K562 (cell line): ENCODE measurements around the gene ACTN3. TPM values are rescaled to one million over a fixed set of nuclear protein-coding genes. Genes with fewer than 3 reads are reported as not detected.

Experiments used
- ATAC-seq: fragments of 200-7000 bp; cut with Tn5 transposase; 3 replicates; pipeline ENCODE4 v1.9.1; 2020; ENCODE audit warnings: moderate library complexity
- BruUV-seq: library from RNA; stranded (reverse); fragments of 400-500 nt; replicated peaks from 2 replicates; lab custom pipeline; 2021; lab: Mats Ljungman, UMichigan
- CTCF ChIA-PET: fragments of 300-600 bp; formaldehyde crosslinking; extraction: SDS; loops from one replicate; lab custom pipeline; 2021; ENCODE audit warnings: low intra/inter-chr PET ratio; lab: Yijun Ruan, JAX
- POLR2A ChIA-PET: fragments of 300-600, 350-650 bp; sonication (Branson Sonifier 250); formaldehyde crosslinking; extraction: SDS; loops from one replicate; lab custom pipeline; 2021; ENCODE audit warnings: antibody characterized with exemption, inconsistent platforms; lab: Yijun Ruan, JAX
- DNase-seq, 4 experiments: peaks; one replicate each; pipeline versions ENCODE4 v3.0.0 to v3.0.0-alpha.2; 2011 to 2018; ENCODE audit warnings: low spot score in 3 of 4, mixed read lengths in 3 of 4; ENCODE audit errors: extremely low read depth in 1 of 4
- FAIRE-seq: peaks from 2 replicates; lab custom pipeline; 2011; peaks lifted over from hg19 to GRCh38; lab: Jason Lieb, UNC
- H2AFZ ChIP-seq: 2 replicates; pipeline ENCODE4 v1.6.0; 2011; ENCODE audit warnings: low read depth, low read length, control low read depth, inconsistent platforms
- H3K27ac ChIP-seq: fragments of 200-600 bp; 3 replicates; pipeline ENCODE4 v1.8.0; 2011; ENCODE audit warnings: low read depth, mild to moderate bottlenecking, control low read depth, inconsistent platforms, low read length, moderate library complexity, mixed read lengths; ENCODE audit errors: extremely low read depth
- H3K27me3 ChIP-seq, 2 experiments: fragments of 300-600 bp in 1 of 2; 2 replicates in 1 of 2; 3 replicates in 1 of 2; pipeline versions ENCODE4 v1.6.0 to v1.8.0; 2011; ENCODE audit warnings: inconsistent platforms in 2 of 2, low read length in 2 of 2, mild to moderate bottlenecking in 1 of 2, mixed read lengths in 1 of 2, moderate library complexity in 1 of 2; ENCODE audit not compliant: control insufficient read depth in 2 of 2, insufficient read depth in 2 of 2
- H3K36me3 ChIP-seq: fragments of 300-600 bp; 3 replicates; pipeline ENCODE4 v1.8.0; 2011; ENCODE audit warnings: mild to moderate bottlenecking, low read length, inconsistent platforms; ENCODE audit not compliant: control insufficient read depth, insufficient read depth
- H3K4me1 ChIP-seq, 2 experiments: fragments of 200-600 bp in 1 of 2; replicated peaks in 1 of 2; 2 replicates in 1 of 2; 3 replicates in 1 of 2; pipeline versions ENCODE4 v1.5.1 to v1.8.0; 2011; ENCODE audit warnings: inconsistent platforms in 2 of 2, low read length in 2 of 2, mild to moderate bottlenecking in 1 of 2, mixed read lengths in 1 of 2, moderate library complexity in 1 of 2; ENCODE audit not compliant: control insufficient read depth in 2 of 2, insufficient read depth in 2 of 2
- H3K4me2 ChIP-seq: 2 replicates; pipeline ENCODE4 v1.6.1; 2011; ENCODE audit warnings: low read length, control low read depth, inconsistent platforms, mixed read lengths; ENCODE audit not compliant: insufficient read depth
- H3K4me3 ChIP-seq: fragments of 200-600 bp; sonication (generic), shearing (Covaris generic); 2 replicates; pipeline ENCODE4 v1.5.1; 2016; ENCODE audit warnings: control low read depth, inconsistent platforms
- H3K79me2 ChIP-seq: fragments of 200-600 bp; 3 replicates; pipeline ENCODE4 v1.8.0; 2011; ENCODE audit warnings: low read length, inconsistent platforms; ENCODE audit not compliant: control insufficient read depth, insufficient read depth
- H3K9ac ChIP-seq, 2 experiments: 2 replicates each; pipeline versions ENCODE4 v1.6.0 to v1.6.1; 2011; ENCODE audit warnings: low read depth in 2 of 2, low read length in 2 of 2, control low read depth in 1 of 2, inconsistent platforms in 1 of 2, mild to moderate bottlenecking in 1 of 2, mixed read lengths in 1 of 2; ENCODE audit not compliant: insufficient read depth in 1 of 2
- H3K9me1 ChIP-seq: one replicate; pipeline ENCODE4 v1.6.0; 2011; ENCODE audit warnings: inconsistent platforms, mild to moderate bottlenecking, low read length, moderate library complexity; ENCODE audit not compliant: control insufficient read depth, insufficient read depth
- H3K9me3 ChIP-seq: replicated peaks from 2 replicates; pipeline ENCODE4 v1.5.1; 2011; ENCODE audit warnings: low read depth, low read length, inconsistent platforms; ENCODE audit not compliant: control insufficient read depth, insufficient read depth
- H4K20me1 ChIP-seq: replicated peaks from 2 replicates; pipeline ENCODE4 v1.6.1; 2011; ENCODE audit warnings: low read length, inconsistent platforms, mixed read lengths; ENCODE audit not compliant: control insufficient read depth, insufficient read depth
- AFF4 ChIP-seq: sonication (generic); formaldehyde crosslinking; IDR thresholded peaks from 2 replicates; pipeline ENCODE4 v1.8.0; 2023; ENCODE audit warnings: mild to moderate bottlenecking, missing genetic modification reagents
- ARHGAP35 ChIP-seq: fragments of 450-650 bp; IDR thresholded peaks from 2 replicates; pipeline ENCODE4 v1.6.1; 2018; ENCODE audit not compliant: partially characterized antibody
- DACH1 ChIP-seq: fragments of 450-650 bp; IDR thresholded peaks from 2 replicates; pipeline ENCODE4 v1.6.1; 2018; ENCODE audit not compliant: partially characterized antibody
- GABPB1 ChIP-seq: sonication (generic); formaldehyde crosslinking; IDR thresholded peaks from 2 replicates; pipeline ENCODE4 v1.8.0; 2022; ENCODE audit warnings: mild to moderate bottlenecking, missing genetic modification reagents
- GMEB1 ChIP-seq: fragments of 250-450 bp; sonication (Bioruptor Pico); IDR thresholded peaks from 2 replicates; pipeline ENCODE4 v1.4.0; 2020; ENCODE audit warnings: mild to moderate bottlenecking
- GTF2E2 ChIP-seq: fragments of 200-800 bp; sonication (Bioruptor generic); IDR thresholded peaks from 2 replicates; pipeline ENCODE4 v1.6.1; 2016; ENCODE audit warnings: missing genetic modification characterization, missing compliant biosample characterization
- MEF2D ChIP-seq: conservative IDR thresholded peaks from 2 replicates; pipeline ENCODE4 v1.6.1; 2016; ENCODE audit warnings: low read depth, missing genetic modification characterization, missing compliant biosample characterization
- NELFE ChIP-seq: IDR thresholded peaks from 2 replicates; pipeline ENCODE4 v1.6.1; 2011; ENCODE audit warnings: mild to moderate bottlenecking; ENCODE audit not compliant: insufficient read depth, insufficient read length
- SP1 ChIP-seq: sonication (generic); formaldehyde crosslinking; IDR thresholded peaks from 2 replicates; pipeline ENCODE4 v1.8.1; 2022; ENCODE audit warnings: mild to moderate bottlenecking, missing genetic modification reagents
- TRIM24 ChIP-seq, 2 experiments: fragments of 450-650 bp; IDR thresholded peaks; 2 replicates each; pipeline ENCODE4 v1.6.1; 2016
- ZBTB17 ChIP-seq: fragments of 450-650 bp; formaldehyde crosslinking; IDR thresholded peaks from 2 replicates; pipeline ENCODE4 v1.4.0; 2020; ENCODE audit warnings: mild to moderate bottlenecking
- ZEB2 ChIP-seq: fragments of 450-650 bp; IDR thresholded peaks from 2 replicates; pipeline ENCODE4 v1.6.1; 2016
- WGBS: fragments of 100-300 bp; shearing (Covaris generic); methylation state at CpG from one replicate; pipeline ENCODE4 v1.1.6; 2016; ENCODE audit warnings: low coverage, mixed read lengths; ENCODE audit not compliant: insufficient coverage; ENCODE audit errors: missing lambda C conversion rate; 5-methylcytosine and 5-hydroxymethylcytosine counted together
- in situ Hi-C: fragments of 300-500 bp; cut with MboI; formaldehyde crosslinking; loops from 4 replicates; pipeline ENCODE4 v1.15.0; 2018; ENCODE audit warnings: inconsistent platforms, mixed read lengths
- intact Hi-C: fragments of 100-400 bp; cut with micrococcal nuclease; formaldehyde crosslinking; loops from 2 replicates; pipeline ENCODE4 v1.14.2; 2022
- polyA plus RNA-seq, 8 experiments: library from polyadenylated mRNA; depleted of rRNA in 4 of 8; stranded (reverse) in 5 of 8; unstranded in 3 of 8; fragments of >200 nt; fragmentation: Nextera tagmentation in 2 of 8; fragmentation: Illumina TruSeq in 1 of 8; extraction: Ambion mirVana in 2 of 8; extraction: Trizol in 1 of 8; gene quantifications; 2 replicates each; pipeline versions ENCODE4 v1.2.1 to v1.2.3, GENCODE V29; 2011 to 2014; ENCODE audit warnings: inconsistent platforms in 1 of 8, missing spikeins in 1 of 8
- total RNA-seq, 7 experiments: library from RNA; depleted of rRNA in 6 of 7; stranded (reverse); fragments of >200 nt in 6 of 7; fragmentation: Illumina TruSeq in 2 of 7; extraction: Trizol in 2 of 7; gene quantifications; 2 replicates each; pipeline versions ENCODE4 v1.2.1 to v1.2.3, GENCODE V29; 2011 to 2021; ENCODE audit warnings: low replicate concordance in 1 of 7

The ACTN3 gene
- total and polyA plus RNA-seq, 9 of the 15 experiments (the other 6 are each of a cell fraction or from before 2014, with no cell fraction given), result not detected

- Histone ChIP-seq H3K4me1 (peaks cover 11 to 31% of the 10 kb centered on the region in 2 experiments; a peak in 4 of 5 replicates), H3K4me2 (no peak overlapping the region), H4K20me1 (no peaks in the 10 kb centered on the region), H2AFZ (no peak overlapping the region), H3K9me1 (no peaks in the 10 kb centered on the region), H3K27me3 (peaks cover 0 to 10% of the 10 kb centered on the region in 2 experiments; a peak in 2 of 5 replicates), H3K79me2 (no peaks in the 10 kb centered on the region), H3K27ac (no peak overlapping the region), H3K4me3 (no peak overlapping the region), H3K9me3 (no peaks in the 10 kb centered on the region), H3K9ac (no peak overlapping the region; a peak in 1 of 4 replicates), H3K36me3 (no peaks in the 10 kb centered on the region)
- TF ChIP-seq TRIM24 (IDR thresholded peaks at IDR 0.05) (no peak), MEF2D (tag) (no peak), GABPB1 (CRISPR knock-in tag) (no peak), ZBTB17 (CRISPR knock-in tag) (no peak), NELFE (no peak), ZEB2 (no peak)
- intact Hi-C loops (no loop called here), in situ Hi-C loops (loop anchor here (5.0 kb wide), 1 partner anchor 272 kb away; no protein-coding TSS in a partner anchor)
- ATAC-seq (no peak), DNase-seq (no peak), FAIRE-seq (no peak)
- CTCF ChIA-PET, result no interaction called here
- POLR2A ChIA-PET, result interaction anchor here (0.9 to 1.1 kb wide), 2 partner anchors 10 to 11 kb away, joined by 3 read pairs; no protein-coding TSS in a partner anchor
- BruUV-seq, result no TSS peak
- 23% methylated on average over 4 of the region's 5 CpGs for WGBS
These were observed 18.3 kb downstream of the ACTN3 start for GRCh38 chr11:66564984-66565383.

GRCh38 chr11:66566221-66566620 is 19.5 kb downstream of the ACTN3 start:
- H3K27ac ChIP-seq, result no peak overlapping the region
- BruUV-seq, result no TSS peak
- FAIRE-seq, result no peak
- no peaks in the 10 kb centered on the region for H3K9me1 ChIP-seq
- H3K9ac ChIP-seq, result no peak overlapping the region
- H3K9me3 ChIP-seq, result no peaks in the 10 kb centered on the region
- ChIA-PET CTCF (no interaction called here), POLR2A (interaction anchor here (1.8 kb wide), 1 partner anchor 7 kb away, joined by 5 read pairs; no protein-coding TSS in a partner anchor)
- peaks cover 0 to 10% of the 10 kb centered on the region in 2 experiments; a peak in 2 of 5 replicates for H3K27me3 ChIP-seq
- 36% methylated on average over 8 of the region's 8 CpGs for whole genome bisulfite sequencing
- no peak for ATAC-seq
- in situ Hi-C loops (loop anchor here (5.0 kb wide), 1 partner anchor 271 kb away; no protein-coding TSS in a partner anchor), intact Hi-C loops (no loop called here)
- H3K4me1 ChIP-seq, result peaks cover 11 to 27% of the 10 kb centered on the region in 2 experiments; a peak in 4 of 5 replicates
- H2AFZ ChIP-seq, result no peak overlapping the region
- H3K36me3 ChIP-seq, result no peaks in the 10 kb centered on the region
- H3K4me3 ChIP-seq, result no peak overlapping the region
- no peaks in the 10 kb centered on the region for H3K79me2 ChIP-seq
- H4K20me1 ChIP-seq, result no peaks in the 10 kb centered on the region
- DNase-seq, result no peak
- H3K4me2 ChIP-seq, result no peak overlapping the region
- TF ChIP-seq DACH1 (no peak), AFF4 (no peak), SP1 (CRISPR knock-in tag) (no peak), GTF2E2 (tag) (no peak), ARHGAP35 (no peak), GMEB1 (CRISPR knock-in tag) (no peak)
